ENCODE measurements around the gene ABL1. TPM values are rescaled to one million over a fixed set of nuclear protein-coding genes. Genes with fewer than 3 reads are reported as not detected.

Gene ABL1
- total and polyA plus RNA-seq, 4 donors = 23.3 to 60.0 (median 37.7) TPM

DNA sequence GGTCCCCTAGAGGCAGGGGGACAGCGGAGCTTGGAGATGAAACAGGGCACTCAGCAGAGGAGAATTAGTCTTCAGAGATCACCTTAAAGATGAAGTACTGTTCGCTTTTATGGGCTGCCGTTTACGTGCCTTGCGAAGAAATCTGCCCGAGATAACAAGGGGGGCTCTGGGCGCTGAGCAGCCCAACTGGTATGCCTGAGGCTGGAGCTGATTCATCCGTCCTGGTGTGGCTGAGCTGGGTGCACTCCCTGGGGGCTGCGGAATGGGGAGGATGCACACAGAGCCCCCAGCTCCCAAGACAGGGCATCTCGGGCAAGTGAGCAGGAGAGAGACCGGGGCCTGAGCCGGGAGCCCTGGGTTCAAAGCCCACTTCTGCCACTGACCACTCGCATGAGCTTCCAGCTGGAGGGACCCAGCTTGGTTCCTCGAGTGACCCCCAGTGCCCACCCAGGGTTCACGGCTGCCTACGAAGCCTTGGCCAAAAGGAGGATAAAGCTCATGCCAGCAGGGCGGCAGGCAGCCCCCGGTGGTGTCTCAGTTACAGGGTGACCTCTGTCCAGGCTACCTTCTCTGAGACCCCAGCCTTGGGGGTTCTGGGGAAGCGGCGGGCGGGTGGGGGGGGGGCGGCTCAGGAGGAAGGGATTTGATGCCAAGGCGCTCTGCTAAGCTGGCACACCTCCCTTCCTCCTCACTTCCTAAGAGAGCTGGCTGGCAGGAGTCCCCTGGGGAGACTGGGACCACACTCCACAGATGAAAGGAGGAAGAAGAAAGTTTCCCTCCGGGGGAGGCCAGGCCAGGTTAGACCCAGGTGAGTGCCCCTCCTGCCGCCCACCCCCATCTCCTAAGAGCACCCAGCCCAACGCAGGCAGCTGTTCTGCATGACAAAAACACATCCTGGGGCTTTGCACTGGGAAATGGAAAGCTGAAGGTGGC lies 98.3 kb downstream of the ABL1 start:
- Histone ChIP-seq H3K27ac (ENCODE audit: low read depth in 1 of 2, low read length in 1 of 2) (peak overlapping the region in 1 of 2 donors; percentile 83), H3K9ac (ENCODE audit: insufficient read depth in 1 of 2, low read length in 2 of 2) (no peak overlapping the region), H3K4me3 (no peak overlapping the region), H3K9me3 (ENCODE audit: control insufficient read depth in 4 of 4, insufficient read depth in 3 of 4, low read length in 3 of 4) (no peaks in the 10 kb centered on the region), H3K4me1 (ENCODE audit: control insufficient read depth in 5 of 5, insufficient read depth in 5 of 5, low read length in 5 of 5) (peaks cover 0 to 58% (median 5%) of the 10 kb centered on the region in 5 donors), H3K36me3 (ENCODE audit: control insufficient read depth in 4 of 4, insufficient read depth in 4 of 4, low read length in 4 of 4) (no peaks in the 10 kb centered on the region), H3K27me3 (ENCODE audit: control insufficient read depth in 3 of 3, insufficient read depth in 3 of 3, low read length in 2 of 3) (peaks cover 5 to 22% (median 6%) of the 10 kb centered on the region in 3 donors)
- ATAC-seq (ENCODE audit: insufficient read depth, low FRiP score) (no peak), DNase-seq (peak; percentile 65 to 68 (median 66))
- 24 to 28% methylated on average over 24 to 26 of the region's 26 CpGs for WGBS, 2 donors
- TF ChIP-seq, protein P1, sequence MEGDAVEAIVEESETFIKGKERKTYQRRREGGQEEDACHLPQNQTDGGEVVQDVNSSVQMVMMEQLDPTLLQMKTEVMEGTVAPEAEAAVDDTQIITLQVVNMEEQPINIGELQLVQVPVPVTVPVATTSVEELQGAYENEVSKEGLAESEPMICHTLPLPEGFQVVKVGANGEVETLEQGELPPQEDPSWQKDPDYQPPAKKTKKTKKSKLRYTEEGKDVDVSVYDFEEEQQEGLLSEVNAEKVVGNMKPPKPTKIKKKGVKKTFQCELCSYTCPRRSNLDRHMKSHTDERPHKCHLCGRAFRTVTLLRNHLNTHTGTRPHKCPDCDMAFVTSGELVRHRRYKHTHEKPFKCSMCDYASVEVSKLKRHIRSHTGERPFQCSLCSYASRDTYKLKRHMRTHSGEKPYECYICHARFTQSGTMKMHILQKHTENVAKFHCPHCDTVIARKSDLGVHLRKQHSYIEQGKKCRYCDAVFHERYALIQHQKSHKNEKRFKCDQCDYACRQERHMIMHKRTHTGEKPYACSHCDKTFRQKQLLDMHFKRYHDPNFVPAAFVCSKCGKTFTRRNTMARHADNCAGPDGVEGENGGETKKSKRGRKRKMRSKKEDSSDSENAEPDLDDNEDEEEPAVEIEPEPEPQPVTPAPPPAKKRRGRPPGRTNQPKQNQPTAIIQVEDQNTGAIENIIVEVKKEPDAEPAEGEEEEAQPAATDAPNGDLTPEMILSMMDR (IDR thresholded peaks at IDR 0.05; ENCODE audit: control extremely low read depth, extremely low read depth) = no peak

GRCh38 chr9:130934246-130934645 lies 99.2 kb downstream of the ABL1 start:
- no peak for ATAC-seq (ENCODE audit: insufficient read depth, low FRiP score)
- H3K27me3 ChIP-seq (ENCODE audit: control insufficient read depth in 3 of 3, insufficient read depth in 3 of 3, low read length in 2 of 3) = peaks cover 6 to 25% (median 7%) of the 10 kb centered on the region in 3 donors
- DNase-seq = no peak
- 72 to 78% methylated on average over 11 of the region's 11 CpGs for WGBS, 2 donors
- TF ChIP-seq, protein P1 (IDR thresholded peaks at IDR 0.05; ENCODE audit: control extremely low read depth, extremely low read depth) = no peak
- no peaks in the 10 kb centered on the region for H3K36me3 ChIP-seq (ENCODE audit: control insufficient read depth in 4 of 4, insufficient read depth in 4 of 4, low read length in 4 of 4)
- H3K4me1 ChIP-seq (ENCODE audit: control insufficient read depth in 5 of 5, insufficient read depth in 5 of 5, low read length in 5 of 5) = peaks cover 0 to 58% (median 6%) of the 10 kb centered on the region in 5 donors
- no peak overlapping the region for H3K9ac ChIP-seq (ENCODE audit: insufficient read depth in 1 of 2, low read length in 2 of 2)
- no peaks in the 10 kb centered on the region for H3K9me3 ChIP-seq (ENCODE audit: control insufficient read depth in 4 of 4, insufficient read depth in 3 of 4, low read length in 3 of 4)
- no peak overlapping the region for H3K27ac ChIP-seq (ENCODE audit: low read depth in 1 of 2, low read length in 1 of 2)
- H3K4me3 ChIP-seq = no peak overlapping the region

DNA sequence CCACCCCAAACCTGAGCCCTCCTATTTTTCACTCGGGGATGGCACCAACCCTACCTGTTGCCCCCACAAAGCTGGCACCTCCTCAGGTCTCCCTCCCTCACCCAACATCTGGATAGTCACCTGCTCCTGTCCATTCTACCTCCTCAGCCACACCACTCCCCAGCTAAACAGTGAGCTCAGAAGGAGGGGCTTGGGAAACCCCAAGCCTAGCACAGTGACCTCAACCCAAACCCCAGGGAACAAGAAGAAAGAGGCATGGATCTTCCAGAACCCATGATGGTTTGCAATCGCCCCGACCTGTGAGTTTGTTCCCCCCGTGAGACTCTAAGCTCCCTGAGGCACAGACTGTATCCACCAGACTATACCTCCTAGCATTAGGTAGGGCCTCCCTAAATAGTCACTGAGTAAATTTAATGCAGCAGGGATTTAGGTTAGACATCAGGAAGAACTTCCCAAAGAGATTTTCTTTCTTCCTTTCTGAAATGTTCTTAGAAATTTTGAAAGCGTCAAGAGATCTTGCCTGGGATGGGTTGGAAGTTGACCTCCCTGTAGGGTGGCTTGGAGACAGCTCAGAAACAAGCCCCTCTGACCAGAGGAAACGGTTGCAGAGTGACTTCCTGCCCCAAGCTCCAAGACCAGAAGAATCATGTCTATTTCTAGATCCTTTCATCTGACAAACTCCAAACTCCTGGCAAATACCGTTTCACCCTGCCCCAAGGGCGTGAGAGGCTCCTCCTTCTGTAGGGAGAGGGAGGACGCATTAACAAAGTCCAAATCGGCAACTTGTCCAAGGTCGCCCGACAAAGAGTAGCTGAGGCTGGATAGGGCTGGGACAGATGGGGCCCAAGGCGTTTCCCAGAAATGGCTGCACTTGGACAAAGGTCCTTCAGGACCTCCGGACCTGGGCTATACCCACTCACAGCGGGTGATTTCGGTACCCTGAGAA lies 99.9 kb downstream of the ABL1 start:
- 56 to 69% methylated on average over 16 of the region's 16 CpGs for WGBS, 2 donors
- DNase-seq = peak; percentile 42 to 73 (median 58)
- H3K27ac ChIP-seq (ENCODE audit: low read depth in 1 of 2, low read length in 1 of 2) = peak overlapping the region in 1 of 2 donors; percentile 38

More for the DNA sequence above, 99.9 kb downstream of the ABL1 start:
- no peak overlapping the region for H3K4me3 ChIP-seq
- no peaks in the 10 kb centered on the region for H3K36me3 ChIP-seq (ENCODE audit: control insufficient read depth in 4 of 4, insufficient read depth in 4 of 4, low read length in 4 of 4)
- H3K9me3 ChIP-seq (ENCODE audit: control insufficient read depth in 4 of 4, insufficient read depth in 3 of 4, low read length in 3 of 4) = no peaks in the 10 kb centered on the region
- ATAC-seq (ENCODE audit: insufficient read depth, low FRiP score) = no peak
- peaks cover 0 to 58% (median 7%) of the 10 kb centered on the region in 5 donors for H3K4me1 ChIP-seq (ENCODE audit: control insufficient read depth in 5 of 5, insufficient read depth in 5 of 5, low read length in 5 of 5)
- TF ChIP-seq, protein P1 (IDR thresholded peaks at IDR 0.05; ENCODE audit: control extremely low read depth, extremely low read depth) = no peak
- H3K9ac ChIP-seq (ENCODE audit: insufficient read depth in 1 of 2, low read length in 2 of 2) = no peak overlapping the region
- peaks cover 6 to 26% (median 14%) of the 10 kb centered on the region in 3 donors for H3K27me3 ChIP-seq (ENCODE audit: control insufficient read depth in 3 of 3, insufficient read depth in 3 of 3, low read length in 2 of 3)

Data from lung (tissue), 12 donors.